Adrenal gland (tissue), 12 donors: ENCODE results near the gene SOCS7. TPM values are rescaled to one million over a fixed set of nuclear protein-coding genes. Genes with fewer than 3 reads are reported as not detected.

ENCODE experiments used
- DNase-seq, 7 donors: peaks; one replicate each; pipeline ENCODE4 v3.0.0-alpha.2; 2019 to 2020
- H3K27ac ChIP-seq, 5 donors: fragments of 200-600 bp; sonication (generic) in 4 of 5; 1 replicate in 3 of 5; 2 replicates in 2 of 5; pipeline versions ENCODE4 v1.5.1 to v1.8.0; 2016 to 2020; ENCODE audit warnings: mild to moderate bottlenecking in 1 of 5
- H3K27me3 ChIP-seq: fragments of 200-600 bp; 2 replicates; pipeline ENCODE4 v1.8.0; 2021
- H3K36me3 ChIP-seq, 2 donors: fragments of 200-600 bp; replicated peaks in 1 of 2; 1 replicate in 1 of 2; 2 replicates in 1 of 2; pipeline versions ENCODE4 v1.5.1 to v1.8.0; 2018 to 2022
- H3K4me1 ChIP-seq, 2 donors: fragments of 200-600 bp; replicated peaks in 1 of 2; 1 replicate in 1 of 2; 2 replicates in 1 of 2; pipeline versions ENCODE4 v1.5.1 to v1.8.0; 2018 to 2021
- H3K4me3 ChIP-seq, 4 donors: fragments of 200-600 bp; sonication (generic) in 3 of 4; one replicate each; pipeline ENCODE4 v1.5.1; 2016 to 2018
- H3K9me3 ChIP-seq, 3 donors: fragments of 200-600 bp; sonication (generic) in 1 of 3; replicated peaks in 1 of 3; 1 replicate in 2 of 3; 2 replicates in 1 of 3; pipeline versions ENCODE4 v1.5.1 to v1.8.0; 2016 to 2021
- CTCF ChIP-seq, 6 experiments: fragments of 450-650 bp in 4 of 6; fragments of 200-600 bp in 2 of 6; sonication (generic) in 1 of 6; IDR thresholded peaks; 1 replicate in 5 of 6; 2 replicates in 1 of 6; pipeline versions ENCODE4 v1.5.1 to v1.8.0; 2016 to 2021; ENCODE audit warnings: antibody characterized with exemption in 6 of 6, mild to moderate bottlenecking in 2 of 6, moderate library complexity in 1 of 6
- POLR2A ChIP-seq, 2 donors: fragments of 450-650 bp; IDR thresholded peaks; one replicate each; pipeline ENCODE4 v1.6.1; 2017; ENCODE audit warnings: antibody characterized with exemption in 2 of 2, mild to moderate bottlenecking in 2 of 2, moderate library complexity in 1 of 2
- WGBS, 4 donors: extraction: QIAGEN DNeasy Blood & Tissue Kit in 2 of 4; methylation state at CpG; one replicate each; pipeline versions ENCODE4 v1.1.5 to v1.1.7; 2013 to 2017; 5-methylcytosine and 5-hydroxymethylcytosine counted together
- intact Hi-C, 2 donors: fragments of 100-400 bp; cut with DNase I; formaldehyde crosslinking; loops; one replicate each; pipeline versions ENCODE4 v1.14.1 to v1.15.0; 2022 to 2023
- polyA plus RNA-seq, 3 donors: library from polyadenylated mRNA; stranded (reverse); fragments of 200-250 nt in 2 of 3; fragments of 350-450 nt in 1 of 3; fragmentation: Illumina TruSeq in 1 of 3; extraction: RNeasy Lipid Tissue Mini Kit (QIAGEN cat#74804) in 1 of 3; gene quantifications; one replicate each; pipeline ENCODE4 v1.2.3, GENCODE V29; 2013 to 2014
- total RNA-seq, 9 donors: library from RNA; depleted of rRNA in 4 of 9; stranded (reverse); fragments of >200 nt in 4 of 9; fragments of 120-200 nt in 1 of 9; fragmentation: NEBNext Ultra II Directional in 1 of 9; extraction: Animal tissue kit (Norgen Biotek cat#: 25700) in 1 of 9; gene quantifications; one replicate each; pipeline versions ENCODE4 v1.1.0 to v1.2.4, GENCODE V29; 2013 to 2023
- donor health status: healthy with polysubstance abuse.
- donor health status: Bipolar disorder and iron deficiency.
- donor health status: DM: yes; HTN: yes; CAD: no.
- donor health status: DM: no; HTN: no; CAD: no.
- donor health status: DM: no; HTN: no; CAD: no.
- donor health status: DM: yes; HTN: yes; CAD: no.

Gene SOCS7
- total and polyA plus RNA-seq, 12 donors, result 2.7 to 51.3 (median 18.5) TPM

- H3K4me1 ChIP-seq, result no peaks in the 10 kb centered on the region
- intact Hi-C loops, result no loop called here
- no peaks in the 10 kb centered on the region for H3K27me3 ChIP-seq
- H3K27ac ChIP-seq, result no peak overlapping the region
- H3K4me3 ChIP-seq, result no peak overlapping the region
- 88 to 92% (median 89%) methylated on average over 10 of the region's 10 CpGs for WGBS, 4 donors
- peaks cover 0 to 31% of the 10 kb centered on the region in 2 donors for H3K36me3 ChIP-seq
- DNase-seq, result peak in 1 of 7 donors; percentile 43
- H3K9me3 ChIP-seq, result no peaks in the 10 kb centered on the region
- no peak for TF ChIP-seq CTCF (IDR thresholded peaks at IDR 0.05)
- no peak for TF ChIP-seq POLR2A (IDR thresholded peaks at IDR 0.05)
Observed at GRCh38 chr17:38320482-38320881, 31.2 kb upstream of the SOCS7 start.

- peak; percentile 52 to 76 (median 61) for DNase-seq
- no peak overlapping the region for H3K27ac ChIP-seq
- 22 to 56% (median 23%) methylated on average over 3 to 8 of the region's 8 CpGs for WGBS, 4 donors
- TF ChIP-seq CTCF (IDR thresholded peaks at IDR 0.05) (peak in 5 of 6 experiments; percentile 13 to 79 (median 47)), POLR2A (IDR thresholded peaks at IDR 0.05) (no peak)
- peaks cover 0 to 31% of the 10 kb centered on the region in 2 donors for H3K36me3 ChIP-seq
- H3K27me3 ChIP-seq, result no peaks in the 10 kb centered on the region
- H3K9me3 ChIP-seq, result no peaks in the 10 kb centered on the region
- no peak overlapping the region for H3K4me3 ChIP-seq
- H3K4me1 ChIP-seq, result no peaks in the 10 kb centered on the region
- intact Hi-C loops, result no loop called here
Observed at GRCh38 chr17:38322156-38322779, 29.4 kb upstream of the SOCS7 start.

- Histone ChIP-seq H3K4me1 (no peaks in the 10 kb centered on the region), H3K27me3 (no peaks in the 10 kb centered on the region), H3K36me3 (peaks cover 0 to 31% of the 10 kb centered on the region in 2 donors), H3K27ac (no peak overlapping the region), H3K4me3 (no peak overlapping the region), H3K9me3 (no peaks in the 10 kb centered on the region)
- DNase-seq, result no peak
- 97 to 100% (median 100%) methylated on average over 1 of the region's 1 CpG for WGBS, 4 donors
- TF ChIP-seq POLR2A (IDR thresholded peaks at IDR 0.05) (no peak), CTCF (IDR thresholded peaks at IDR 0.05) (no peak)
- intact Hi-C loops, result no loop called here
Observed at GRCh38 chr17:38322897-38323296, 28.7 kb upstream of the SOCS7 start.

GRCh38 chr17:38324141-38324697, 27.4 kb upstream of the SOCS7 start:
- DNase-seq, result no peak
- intact Hi-C loops, result no loop called here
- Histone ChIP-seq H3K4me1 (no peaks in the 10 kb centered on the region), H3K27ac (no peak overlapping the region), H3K4me3 (no peak overlapping the region), H3K9me3 (no peaks in the 10 kb centered on the region), H3K27me3 (no peaks in the 10 kb centered on the region), H3K36me3 (peaks cover 0 to 31% of the 10 kb centered on the region in 2 donors)
- TF ChIP-seq POLR2A (IDR thresholded peaks at IDR 0.05) (no peak), CTCF (IDR thresholded peaks at IDR 0.05) (no peak)
- 85 to 98% (median 86%) methylated on average over 3 of the region's 3 CpGs for WGBS, 4 donors
